Measurements from ENCODE around the gene TMEM184B. TPM values are rescaled to one million over a fixed set of nuclear protein-coding genes. Genes with fewer than 3 reads are reported as not detected.
A peak's percentile ranks its signal among the peaks of the same experiment; 100 is the strongest.

TMEM184B gene
- total RNA-seq, 1 donor from 2014 or later, result 26.5 TPM

GRCh38 chr22:38257650-38258250 lies 15.1 kb downstream of the TMEM184B start:
- peak overlapping the region; percentile 27 for H3K27ac Mint-ChIP-seq
- peak overlapping the region; percentile 1 for H3K9ac ChIP-seq
- peaks cover 40% of the 10 kb centered on the region for H3K4me1 ChIP-seq
- H3K4me3 ChIP-seq, result no peak overlapping the region
- no peaks in the 10 kb centered on the region for H3K9me3 ChIP-seq (ENCODE audit: low read depth)
- H3F3A ChIP-seq (ENCODE audit: low read depth), result peaks cover 30% of the 10 kb centered on the region
- H3K4me2 ChIP-seq, result no peak overlapping the region
- H3K27me3 ChIP-seq, result no peaks in the 10 kb centered on the region
- peaks cover 2% of the 10 kb centered on the region for H3K36me3 Mint-ChIP-seq
- TF ChIP-seq EZH2 (IDR thresholded peaks at IDR 0.05) (no peak), CTCF (IDR thresholded peaks at IDR 0.05) (no peak), EZH2phosphoT487 (IDR thresholded peaks at IDR 0.05) (no peak)
- H3K9me3 Mint-ChIP-seq, result no peaks in the 10 kb centered on the region
- no peak for DNase-seq (ENCODE audit: low spot score)
- no peak overlapping the region for H2AFZ ChIP-seq (replicated peaks)
- H3K4me3 Mint-ChIP-seq, result no peak overlapping the region
- no peaks in the 10 kb centered on the region for H3K36me3 ChIP-seq
- H3K4me1 Mint-ChIP-seq, result peaks cover 47% of the 10 kb centered on the region
- H3K27ac ChIP-seq, result peak overlapping the region; percentile 55
- H3K27me3 Mint-ChIP-seq (ENCODE audit: insufficient read depth, low read depth), result no peaks in the 10 kb centered on the region
- H3K79me2 ChIP-seq (ENCODE audit: low read depth), result peaks cover 93% of the 10 kb centered on the region
- H4K20me1 ChIP-seq (ENCODE audit: low read depth), result peaks cover 45% of the 10 kb centered on the region

- H3K27me3 ChIP-seq, result no peaks in the 10 kb centered on the region
- H3K4me2 ChIP-seq, result no peak overlapping the region
- no peaks in the 10 kb centered on the region for H3K9me3 ChIP-seq (ENCODE audit: low read depth)
- H3K79me2 ChIP-seq (ENCODE audit: low read depth), result peaks cover 90% of the 10 kb centered on the region
- peaks cover 35% of the 10 kb centered on the region for H3K4me1 ChIP-seq
- Mint-ChIP-seq H3K36me3 (peaks cover 2% of the 10 kb centered on the region), H3K27me3 (ENCODE audit: insufficient read depth, low read depth) (no peaks in the 10 kb centered on the region), H3K4me3 (no peak overlapping the region), H3K4me1 (peaks cover 44% of the 10 kb centered on the region), H3K9me3 (no peaks in the 10 kb centered on the region), H3K27ac (peak overlapping the region; percentile 27)
- no peaks in the 10 kb centered on the region for H3K36me3 ChIP-seq
- TF ChIP-seq EZH2phosphoT487 (IDR thresholded peaks at IDR 0.05) (no peak), EZH2 (IDR thresholded peaks at IDR 0.05) (no peak), CTCF (IDR thresholded peaks at IDR 0.05) (no peak)
- no peak overlapping the region for H3K9ac ChIP-seq
- H4K20me1 ChIP-seq (ENCODE audit: low read depth), result peaks cover 45% of the 10 kb centered on the region
- H3F3A ChIP-seq (ENCODE audit: low read depth), result peaks cover 24% of the 10 kb centered on the region
- no peak for DNase-seq (ENCODE audit: low spot score)
- no peak overlapping the region for H3K27ac ChIP-seq
- no peak overlapping the region for H3K4me3 ChIP-seq
- H2AFZ ChIP-seq (replicated peaks), result no peak overlapping the region
These were observed 15.6 kb downstream of the TMEM184B start for GRCh38 chr22:38257181-38257580.

GRCh38 chr22:38255697-38256096 lies 17.1 kb downstream of the TMEM184B start:
- Mint-ChIP-seq H3K9me3 (no peaks in the 10 kb centered on the region), H3K27me3 (ENCODE audit: insufficient read depth, low read depth) (no peaks in the 10 kb centered on the region), H3K36me3 (peaks cover 2% of the 10 kb centered on the region), H3K4me1 (peaks cover 29% of the 10 kb centered on the region), H3K27ac (no peak overlapping the region), H3K4me3 (no peak overlapping the region)
- TF ChIP-seq EZH2phosphoT487 (IDR thresholded peaks at IDR 0.05) (no peak), CTCF (IDR thresholded peaks at IDR 0.05) (no peak), EZH2 (IDR thresholded peaks at IDR 0.05) (no peak)
- H4K20me1 ChIP-seq (ENCODE audit: low read depth), result peaks cover 35% of the 10 kb centered on the region
- peaks cover 9% of the 10 kb centered on the region for H3F3A ChIP-seq (ENCODE audit: low read depth)
- H3K9me3 ChIP-seq (ENCODE audit: low read depth), result no peaks in the 10 kb centered on the region
- no peak overlapping the region for H3K9ac ChIP-seq
- no peaks in the 10 kb centered on the region for H3K27me3 ChIP-seq
- no peak overlapping the region for H3K4me3 ChIP-seq
- H3K79me2 ChIP-seq (ENCODE audit: low read depth), result peaks cover 82% of the 10 kb centered on the region
- H2AFZ ChIP-seq (replicated peaks), result no peak overlapping the region
- H3K4me2 ChIP-seq, result no peak overlapping the region
- DNase-seq (ENCODE audit: low spot score), result no peak
- no peaks in the 10 kb centered on the region for H3K36me3 ChIP-seq
- H3K4me1 ChIP-seq, result peaks cover 20% of the 10 kb centered on the region
- H3K27ac ChIP-seq, result no peak overlapping the region
